Sigmoid colon (tissue), 7 donors: ENCODE data around the gene PRSS57. TPM values are rescaled to one million over a fixed set of nuclear protein-coding genes. Genes with fewer than 3 reads are reported as not detected.

Experiments
- DNase-seq: peaks from one replicate; pipeline ENCODE4 v3.0.0-alpha.2; 2019
- H3K27ac ChIP-seq, 4 donors: fragments of 200-600 bp; sonication (generic); one replicate each; pipeline ENCODE4 v1.5.1; 2016 to 2019; ENCODE audit warnings: mild to moderate bottlenecking in 1 of 4
- H3K27me3 ChIP-seq, 3 donors: fragments of 200-600 bp; sonication (generic); one replicate each; pipeline ENCODE4 v1.5.1; 2019; ENCODE audit warnings: mild to moderate bottlenecking in 1 of 3
- H3K36me3 ChIP-seq, 4 donors: fragments of 200-600 bp; sonication (generic); one replicate each; pipeline ENCODE4 v1.5.1; 2016 to 2019
- H3K4me1 ChIP-seq, 4 donors: fragments of 200-600 bp; sonication (generic); one replicate each; pipeline ENCODE4 v1.5.1; 2017 to 2019
- H3K4me3 ChIP-seq, 4 donors: fragments of 200-600 bp; sonication (generic); one replicate each; pipeline ENCODE4 v1.5.1; 2017 to 2019; ENCODE audit warnings: mild to moderate bottlenecking in 2 of 4, moderate library complexity in 1 of 4
- H3K9me3 ChIP-seq, 4 donors: fragments of 200-600 bp in 3 of 4; sonication (generic) in 3 of 4; one replicate each; pipeline versions ENCODE4 v1.5.1 to v1.6.1; 2013 to 2019
- EP300 ChIP-seq, 4 donors: sonication (generic); formaldehyde crosslinking; IDR thresholded peaks; one replicate each; pipeline ENCODE4 v1.6.1; 2017; ENCODE audit warnings: antibody characterized with exemption in 4 of 4
- POLR2A ChIP-seq, 2 donors: fragments of 450-650 bp; IDR thresholded peaks; one replicate each; pipeline ENCODE4 v1.6.1; 2016; ENCODE audit warnings: antibody characterized with exemption in 2 of 2, mild to moderate bottlenecking in 2 of 2, moderate library complexity in 2 of 2
- POLR2AphosphoS5 ChIP-seq, 4 donors: sonication (generic); formaldehyde crosslinking; IDR thresholded peaks; one replicate each; pipeline ENCODE4 v1.6.1; 2017; ENCODE audit warnings: antibody characterized with exemption in 4 of 4
- WGBS, 2 donors: extraction: QIAGEN DNeasy Blood & Tissue Kit; methylation state at CpG; one replicate each; pipeline ENCODE4 v1.1.7; 2013; 5-methylcytosine and 5-hydroxymethylcytosine counted together
- intact Hi-C: fragments of 100-400 bp; cut with DNase I; formaldehyde crosslinking; loops from one replicate; pipeline ENCODE4 v1.15.1; 2023
- polyA plus RNA-seq, 3 donors: library from polyadenylated mRNA; stranded (reverse); fragments of 200-250 nt; gene quantifications; one replicate each; pipeline ENCODE4 v1.2.3, GENCODE V29; 2013
- total RNA-seq, 4 donors: library from RNA; depleted of rRNA; stranded (reverse); fragments of >200 nt; gene quantifications; one replicate each; pipeline ENCODE4 v1.1.0, GENCODE V29; 2016
- TF ChIP-seq, protein P1 (sequence below), 4 experiments: fragments of 450-650 bp in 3 of 4; fragments of 200-600 bp in 1 of 4; IDR thresholded peaks; one replicate each; pipeline ENCODE4 v1.5.1; 2016 to 2019; ENCODE audit warnings: antibody characterized with exemption in 4 of 4, mild to moderate bottlenecking in 3 of 4, moderate library complexity in 2 of 4
- donor health status: healthy with polysubstance abuse.
- donor health status: Bipolar disorder and iron deficiency.
- donor health status: healthy.

Gene PRSS57
- total and polyA plus RNA-seq, 7 donors, result 0.15 TPM; not detected in 6

DNA sequence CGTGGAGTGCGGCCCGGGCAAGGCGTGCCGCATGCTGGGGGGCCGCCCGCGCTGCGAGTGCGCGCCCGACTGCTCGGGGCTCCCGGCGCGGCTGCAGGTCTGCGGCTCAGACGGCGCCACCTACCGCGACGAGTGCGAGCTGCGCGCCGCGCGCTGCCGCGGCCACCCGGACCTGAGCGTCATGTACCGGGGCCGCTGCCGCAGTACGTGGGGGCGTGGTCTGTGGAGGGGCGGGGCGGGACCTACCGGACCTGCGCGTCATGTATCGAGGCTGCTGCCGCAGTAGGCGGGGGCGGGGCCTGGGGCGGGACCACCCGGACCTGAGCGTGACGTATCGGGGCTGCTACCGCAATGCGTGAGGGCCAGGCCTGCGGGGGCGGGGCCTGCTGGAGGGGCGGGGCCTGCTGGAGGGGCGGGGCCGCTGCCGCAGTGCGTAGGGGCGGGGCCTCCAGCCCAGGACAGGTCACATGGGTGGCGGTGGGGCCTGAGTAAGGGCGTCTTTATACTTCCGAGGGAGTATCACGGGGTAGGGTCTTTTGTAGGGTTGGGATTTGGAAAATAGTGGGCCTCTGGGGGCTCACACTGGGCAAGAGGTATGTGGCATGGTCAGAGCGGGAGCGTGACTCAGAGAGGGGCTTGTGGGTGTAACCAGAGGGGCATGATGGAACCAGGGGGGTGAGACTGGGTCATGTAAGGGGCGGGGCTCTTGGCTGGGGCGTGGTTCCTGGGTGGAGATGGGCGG lies 14.8 kb downstream of the PRSS57 start:
- H3K9me3 ChIP-seq, result no peaks in the 10 kb centered on the region
- H3K4me3 ChIP-seq, result peak overlapping the region; percentile 67 to 96 (median 84)
- intact Hi-C loops, result loop anchor here (2.0 kb wide), 2 partner anchors 16 to 28 kb away; partner anchors contain the start of gene PALM
- peak overlapping the region; percentile 97 to 100 (median 98) for H3K27ac ChIP-seq
- peak; percentile 78 to 92 (median 80) for TF ChIP-seq POLR2AphosphoS5 (IDR thresholded peaks at IDR 0.05)
- TF ChIP-seq, protein P1, sequence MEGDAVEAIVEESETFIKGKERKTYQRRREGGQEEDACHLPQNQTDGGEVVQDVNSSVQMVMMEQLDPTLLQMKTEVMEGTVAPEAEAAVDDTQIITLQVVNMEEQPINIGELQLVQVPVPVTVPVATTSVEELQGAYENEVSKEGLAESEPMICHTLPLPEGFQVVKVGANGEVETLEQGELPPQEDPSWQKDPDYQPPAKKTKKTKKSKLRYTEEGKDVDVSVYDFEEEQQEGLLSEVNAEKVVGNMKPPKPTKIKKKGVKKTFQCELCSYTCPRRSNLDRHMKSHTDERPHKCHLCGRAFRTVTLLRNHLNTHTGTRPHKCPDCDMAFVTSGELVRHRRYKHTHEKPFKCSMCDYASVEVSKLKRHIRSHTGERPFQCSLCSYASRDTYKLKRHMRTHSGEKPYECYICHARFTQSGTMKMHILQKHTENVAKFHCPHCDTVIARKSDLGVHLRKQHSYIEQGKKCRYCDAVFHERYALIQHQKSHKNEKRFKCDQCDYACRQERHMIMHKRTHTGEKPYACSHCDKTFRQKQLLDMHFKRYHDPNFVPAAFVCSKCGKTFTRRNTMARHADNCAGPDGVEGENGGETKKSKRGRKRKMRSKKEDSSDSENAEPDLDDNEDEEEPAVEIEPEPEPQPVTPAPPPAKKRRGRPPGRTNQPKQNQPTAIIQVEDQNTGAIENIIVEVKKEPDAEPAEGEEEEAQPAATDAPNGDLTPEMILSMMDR (IDR thresholded peaks at IDR 0.05), result peak in 1 of 4 experiments; percentile 43
- peak in 1 of 4 donors; percentile 62 for TF ChIP-seq EP300 (IDR thresholded peaks at IDR 0.05)
- no peak for TF ChIP-seq POLR2A (IDR thresholded peaks at IDR 0.05)
- peak; percentile 100 for DNase-seq
- H3K27me3 ChIP-seq, result no peaks in the 10 kb centered on the region
- WGBS, 2 donors, result 1% methylated on average over 70 of the region's 70 CpGs
- peaks cover 0 to 47% (median 41%) of the 10 kb centered on the region in 4 donors for H3K4me1 ChIP-seq
- H3K36me3 ChIP-seq, result peaks cover 0 to 7% (median 0%) of the 10 kb centered on the region in 4 donors

DNA sequence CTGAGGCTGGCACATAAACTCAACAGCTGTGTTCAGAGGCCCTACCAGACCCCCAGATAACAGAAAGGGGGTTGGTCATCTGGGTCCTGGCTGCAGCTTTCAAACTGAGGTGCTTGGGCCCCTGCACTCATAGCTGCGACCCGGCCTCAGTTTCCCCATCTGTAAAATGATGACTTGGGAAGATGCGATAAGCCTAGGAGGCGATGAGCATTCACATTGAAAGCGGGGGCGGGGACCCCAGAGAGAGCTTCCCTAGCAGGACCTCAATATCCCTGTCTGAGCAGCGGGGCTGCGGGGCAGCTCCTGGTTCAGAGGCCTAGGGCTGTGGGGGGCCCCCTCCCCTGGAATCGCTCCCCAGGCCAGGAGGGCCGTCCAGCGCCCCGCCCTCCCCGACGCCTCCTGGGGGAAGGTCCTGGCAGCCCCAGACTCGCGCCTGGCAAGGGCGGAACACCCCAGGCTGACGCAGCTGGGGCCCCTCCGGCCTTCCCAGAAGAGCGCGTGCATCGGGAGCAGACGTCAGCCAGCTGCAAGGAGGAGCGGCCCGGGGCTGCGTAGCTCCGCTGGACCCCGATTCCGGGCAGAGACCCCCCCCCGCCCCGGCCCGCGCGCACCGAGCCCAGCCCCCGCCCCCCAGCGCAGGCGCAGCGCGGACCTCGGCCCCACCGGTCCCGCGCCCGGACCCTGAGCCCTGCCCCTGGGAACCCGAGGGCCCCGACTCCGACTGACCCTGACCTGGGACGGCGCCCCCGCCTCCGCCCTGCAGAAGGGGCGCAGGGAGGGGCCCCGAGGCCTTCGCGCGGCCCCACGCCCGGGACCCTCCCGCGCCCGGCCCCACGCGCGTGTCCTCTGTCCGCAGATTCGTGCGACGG lies 15.6 kb downstream of the PRSS57 start:
- intact Hi-C loops, result loop anchor here (2.0 to 5.0 kb wide), 3 partner anchors 15 to 423 kb away; partner anchors contain the start of genes GPX4 and PALM
- H3K4me3 ChIP-seq, result peak overlapping the region; percentile 67 to 96 (median 84)
- no peaks in the 10 kb centered on the region for H3K9me3 ChIP-seq
- peaks cover 0 to 7% (median 0%) of the 10 kb centered on the region in 4 donors for H3K36me3 ChIP-seq
- peaks cover 0 to 49% (median 43%) of the 10 kb centered on the region in 4 donors for H3K4me1 ChIP-seq
- H3K27me3 ChIP-seq, result no peaks in the 10 kb centered on the region
- peak; percentile 93 for DNase-seq
- peak; percentile 39 to 94 (median 70) for TF ChIP-seq POLR2AphosphoS5 (IDR thresholded peaks at IDR 0.05)
- TF ChIP-seq POLR2A (IDR thresholded peaks at IDR 0.05), result no peak
- TF ChIP-seq EP300 (IDR thresholded peaks at IDR 0.05), result peak in 2 of 4 donors; percentile 77 to 97
- TF ChIP-seq, protein P1 (IDR thresholded peaks at IDR 0.05), result no peak
- peak overlapping the region; percentile 97 to 100 (median 98) for H3K27ac ChIP-seq
- WGBS, 2 donors, result 5% methylated on average over 69 of the region's 69 CpGs

DNA sequence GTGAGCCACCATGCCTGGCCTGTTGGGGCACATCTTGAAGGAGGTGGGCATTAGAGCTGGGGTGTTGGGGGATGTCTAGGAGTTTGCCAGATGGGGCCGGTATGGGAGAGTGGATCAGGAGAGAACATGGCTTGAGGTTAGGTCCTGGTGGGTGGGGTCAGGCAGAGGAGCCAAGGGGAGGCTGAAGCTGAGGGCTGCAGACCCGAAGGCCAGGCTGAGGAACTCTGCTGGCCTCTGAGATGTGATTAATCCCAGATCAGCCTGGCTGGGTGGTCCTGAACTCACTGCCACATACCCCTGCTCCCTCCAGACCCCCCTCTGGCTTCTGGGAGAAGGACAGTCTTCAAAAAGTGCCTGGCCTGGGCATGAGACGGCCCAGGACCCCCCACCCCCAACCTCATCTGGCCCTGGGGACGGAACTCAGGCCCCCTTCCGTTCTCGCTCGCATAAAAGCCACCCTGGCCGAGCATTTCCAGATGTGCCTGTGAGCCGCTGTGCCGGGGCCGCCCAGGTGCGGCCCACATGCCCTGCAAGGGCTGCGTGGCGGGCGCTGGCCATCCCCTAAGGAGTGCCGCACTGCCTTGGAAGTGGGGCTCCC lies 16.4 kb downstream of the PRSS57 start:
- Histone ChIP-seq H3K9me3 (no peaks in the 10 kb centered on the region), H3K27ac (peak overlapping the region; percentile 97 to 100 (median 98)), H3K36me3 (peaks cover 0 to 7% (median 0%) of the 10 kb centered on the region in 4 donors), H3K4me3 (peak overlapping the region in 3 of 4 donors; percentile 84 to 96 (median 85)), H3K4me1 (peaks cover 0 to 49% (median 43%) of the 10 kb centered on the region in 4 donors), H3K27me3 (no peaks in the 10 kb centered on the region)
- no peak for DNase-seq
- TF ChIP-seq EP300 (IDR thresholded peaks at IDR 0.05), result no peak
- TF ChIP-seq, protein P1 (IDR thresholded peaks at IDR 0.05), result no peak
- intact Hi-C loops, result loop anchor here (5.0 kb wide), 1 partner anchor 423 kb away; the partner anchor contains the start of gene GPX4
- WGBS, 2 donors, result 90 to 93% methylated on average over 16 of the region's 16 CpGs

DNA sequence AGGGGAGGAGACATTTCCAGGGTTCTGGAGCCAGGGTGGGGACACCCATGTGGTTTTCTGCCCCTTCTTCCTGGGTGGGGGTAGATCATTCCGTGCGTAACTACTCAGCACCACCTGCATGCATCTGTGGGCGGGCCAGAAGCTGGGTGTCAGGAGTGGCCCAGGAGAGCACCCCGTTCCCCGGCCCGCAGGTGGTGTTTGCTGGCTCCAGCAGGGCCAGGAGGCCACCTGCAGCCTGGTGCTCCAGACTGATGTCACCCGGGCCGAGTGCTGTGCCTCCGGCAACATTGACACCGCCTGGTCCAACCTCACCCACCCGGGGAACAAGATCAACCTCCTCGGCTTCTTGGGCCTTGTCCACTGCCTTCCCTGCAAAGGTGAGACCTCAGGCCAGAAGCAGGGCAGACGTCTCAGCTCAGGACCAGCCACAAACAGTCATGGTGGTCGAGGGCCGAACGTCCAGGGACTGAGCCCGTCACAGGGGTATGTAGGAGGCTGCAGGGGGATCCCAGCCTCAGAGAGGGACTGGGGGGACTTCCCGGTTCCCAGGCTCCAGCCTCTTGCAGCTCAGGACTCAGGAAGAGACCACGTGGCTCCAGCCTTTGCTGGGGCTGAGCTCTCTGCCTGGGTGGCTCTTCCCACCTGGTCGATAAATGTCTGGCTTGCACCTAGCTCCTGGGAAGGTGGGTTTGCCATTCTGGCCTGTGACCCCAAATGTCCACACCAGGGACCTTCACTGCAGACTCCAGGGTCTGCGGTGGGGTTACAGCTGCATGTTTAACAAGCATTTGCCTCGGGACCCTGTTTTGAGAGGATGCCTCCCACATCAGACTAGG lies 17.4 kb downstream of the PRSS57 start:
- intact Hi-C loops, result loop anchor here (5.0 kb wide), 1 partner anchor 424 kb away; the partner anchor contains the start of gene GPX4
- Histone ChIP-seq H3K4me1 (peaks cover 0 to 49% (median 43%) of the 10 kb centered on the region in 4 donors), H3K27ac (peak overlapping the region; percentile 87 to 100 (median 98)), H3K27me3 (no peaks in the 10 kb centered on the region), H3K4me3 (peak overlapping the region; percentile 42 to 80 (median 59)), H3K36me3 (peaks cover 0 to 7% (median 0%) of the 10 kb centered on the region in 4 donors), H3K9me3 (no peaks in the 10 kb centered on the region)
- 29 to 61% methylated on average over 22 of the region's 22 CpGs for WGBS, 2 donors
- no peak for TF ChIP-seq EP300 (IDR thresholded peaks at IDR 0.05)
- TF ChIP-seq, protein P1 (IDR thresholded peaks at IDR 0.05), result no peak
- no peak for TF ChIP-seq POLR2A (IDR thresholded peaks at IDR 0.05)
- no peak for TF ChIP-seq POLR2AphosphoS5 (IDR thresholded peaks at IDR 0.05)
- DNase-seq, result no peak
